T-helper 1 cell (primary cell): ENCODE measurements around the gene RGS4.

Source experiments
- DNase-seq, 5 donors: peaks; one replicate each; pipeline ENCODE4 v3.0.0-alpha.2; 2012 to 2020
- total RNA-seq, 4 donors: gene quantifications; one replicate each; lab custom pipeline; 2026; lab: John Stamatoyannopoulos, UW

The RGS4 gene
- total RNA-seq = 0 reads per million in 4 donors

- DNase-seq = no peak
Observed at GRCh38 chr1:163069142-163069541, at the start of gene RGS4. RGS4 (plus strand) TSS chr1:163069361; CDS start chr1:163069485, 124 bp downstream.

- DNase-seq = no peak
Observed at GRCh38 chr1:163022129-163022528, 47.0 kb upstream of the RGS4 start.

GRCh38 chr1:163027610-163028009 is 41.6 kb upstream of the RGS4 start:
- DNase-seq = no peak

- DNase-seq = no peak
Observed at GRCh38 chr1:163029901-163030300, 39.3 kb upstream of the RGS4 start.

GRCh38 chr1:163035446-163036249 is 33.5 kb upstream of the RGS4 start:
- no peak for DNase-seq

- DNase-seq = no peak
Observed at GRCh38 chr1:163036671-163037070, 32.5 kb upstream of the RGS4 start.

GRCh38 chr1:163038928-163039706 is 30.0 kb upstream of the RGS4 start:
- DNase-seq = no peak

GRCh38 chr1:163039707-163040093 is 29.5 kb upstream of the RGS4 start:
- no peak for DNase-seq

- no peak for DNase-seq
Observed at GRCh38 chr1:163046071-163046470, 23.1 kb upstream of the RGS4 start.

- DNase-seq = no peak
Observed at GRCh38 chr1:163047951-163048659, 21.1 kb upstream of the RGS4 start.

- no peak for DNase-seq
Observed at GRCh38 chr1:163048869-163049268, 20.3 kb upstream of the RGS4 start.

GRCh38 chr1:163049296-163049695 is 19.9 kb upstream of the RGS4 start:
- DNase-seq = no peak

GRCh38 chr1:163050496-163050895 is 18.7 kb upstream of the RGS4 start:
- no peak for DNase-seq

- DNase-seq = no peak
Observed at GRCh38 chr1:163054181-163054591, 15.0 kb upstream of the RGS4 start.

- DNase-seq = no peak
Observed at GRCh38 chr1:163055005-163055404, 14.2 kb upstream of the RGS4 start.

GRCh38 chr1:163055531-163055930 is 13.6 kb upstream of the RGS4 start:
- DNase-seq = no peak

GRCh38 chr1:163056831-163057230 is 12.3 kb upstream of the RGS4 start:
- DNase-seq = no peak

- no peak for DNase-seq
Observed at GRCh38 chr1:163060343-163061007, 8.7 kb upstream of the RGS4 start.

GRCh38 chr1:163063143-163063542 is 6.0 kb upstream of the RGS4 start:
- no peak for DNase-seq

GRCh38 chr1:163063610-163064009 is 5.6 kb upstream of the RGS4 start:
- no peak for DNase-seq

GRCh38 chr1:163066168-163066567 is 3.0 kb upstream of the RGS4 start:
- no peak for DNase-seq

- no peak for DNase-seq
Observed at GRCh38 chr1:163066686-163067085, 2.5 kb upstream of the RGS4 start.

- no peak for DNase-seq
Observed at GRCh38 chr1:163068716-163069115, 445 bp upstream of the RGS4 start.
